Breast epithelium (tissue), 3 donors: Measurements from ENCODE around the gene OR52N4.

Source experiments
- POLR2A ChIP-seq: fragments of 450-650 bp; IDR thresholded peaks from one replicate; pipeline ENCODE4 v1.6.1; 2016; ENCODE audit warnings: antibody characterized with exemption, mild to moderate bottlenecking, moderate library complexity
- POLR2AphosphoS5 ChIP-seq, 3 donors: sonication (generic); formaldehyde crosslinking; IDR thresholded peaks; one replicate each; pipeline ENCODE4 v1.6.1; 2017; ENCODE audit warnings: antibody characterized with exemption in 3 of 3
- TF ChIP-seq, protein P1 (sequence below), 3 donors: fragments of 450-650 bp; IDR thresholded peaks; one replicate each; pipeline ENCODE4 v1.5.1; 2016 to 2017; ENCODE audit warnings: antibody characterized with exemption in 3 of 3, mild to moderate bottlenecking in 3 of 3, moderate library complexity in 3 of 3

- TF ChIP-seq, protein P1, sequence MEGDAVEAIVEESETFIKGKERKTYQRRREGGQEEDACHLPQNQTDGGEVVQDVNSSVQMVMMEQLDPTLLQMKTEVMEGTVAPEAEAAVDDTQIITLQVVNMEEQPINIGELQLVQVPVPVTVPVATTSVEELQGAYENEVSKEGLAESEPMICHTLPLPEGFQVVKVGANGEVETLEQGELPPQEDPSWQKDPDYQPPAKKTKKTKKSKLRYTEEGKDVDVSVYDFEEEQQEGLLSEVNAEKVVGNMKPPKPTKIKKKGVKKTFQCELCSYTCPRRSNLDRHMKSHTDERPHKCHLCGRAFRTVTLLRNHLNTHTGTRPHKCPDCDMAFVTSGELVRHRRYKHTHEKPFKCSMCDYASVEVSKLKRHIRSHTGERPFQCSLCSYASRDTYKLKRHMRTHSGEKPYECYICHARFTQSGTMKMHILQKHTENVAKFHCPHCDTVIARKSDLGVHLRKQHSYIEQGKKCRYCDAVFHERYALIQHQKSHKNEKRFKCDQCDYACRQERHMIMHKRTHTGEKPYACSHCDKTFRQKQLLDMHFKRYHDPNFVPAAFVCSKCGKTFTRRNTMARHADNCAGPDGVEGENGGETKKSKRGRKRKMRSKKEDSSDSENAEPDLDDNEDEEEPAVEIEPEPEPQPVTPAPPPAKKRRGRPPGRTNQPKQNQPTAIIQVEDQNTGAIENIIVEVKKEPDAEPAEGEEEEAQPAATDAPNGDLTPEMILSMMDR (IDR thresholded peaks at IDR 0.05), result no peak
- no peak for TF ChIP-seq POLR2AphosphoS5 (IDR thresholded peaks at IDR 0.05)
- TF ChIP-seq POLR2A, result no peak
Measured at GRCh38 chr11:5713695-5714094, 40.3 kb upstream of the OR52N4 start.
